Nephron (organoid): Measurements from ENCODE around the gene ARSG.
"Not testable (repeated sequence)": the region's sequence is repeated elsewhere in the genome, so short reads cannot be mapped to it uniquely, and the experiment has no call there.

Experiments used
- H3K27ac Mint-ChIP-seq, 3 experiments: 2 replicates each; pipeline ENCODE4 v1.8.0; 2020; ENCODE audit warnings: mixed read lengths in 3 of 3, mild to moderate bottlenecking in 2 of 3, moderate library complexity in 1 of 3
- H3K27me3 Mint-ChIP-seq: 2 replicates; pipeline ENCODE4 v1.8.0; 2021; ENCODE audit warnings: low read depth, mild to moderate bottlenecking, moderate library complexity, mixed read lengths
- H3K36me3 Mint-ChIP-seq: 2 replicates; pipeline ENCODE4 v1.8.0; 2020; ENCODE audit warnings: low read depth, mixed read lengths
- H3K4me1 Mint-ChIP-seq: 2 replicates; pipeline ENCODE4 v1.8.0; 2020; ENCODE audit warnings: mixed read lengths
- H3K4me3 Mint-ChIP-seq, 3 experiments: 2 replicates each; pipeline ENCODE4 v1.8.0; 2020; ENCODE audit warnings: mild to moderate bottlenecking in 3 of 3, mixed read lengths in 3 of 3, moderate library complexity in 2 of 3
- H3K9me3 Mint-ChIP-seq: 2 replicates; pipeline ENCODE4 v1.8.0; 2020; ENCODE audit warnings: mixed read lengths
- TF ChIP-seq, protein P1 (sequence below), 3 experiments: fragments of 200-600 bp; sonication (generic); IDR thresholded peaks; one replicate each; pipeline ENCODE4 v1.5.0; 2021; ENCODE audit warnings: antibody characterized with exemption in 3 of 3; ENCODE audit not compliant: unreplicated experiment in 3 of 3

The ARSG gene

DNA sequence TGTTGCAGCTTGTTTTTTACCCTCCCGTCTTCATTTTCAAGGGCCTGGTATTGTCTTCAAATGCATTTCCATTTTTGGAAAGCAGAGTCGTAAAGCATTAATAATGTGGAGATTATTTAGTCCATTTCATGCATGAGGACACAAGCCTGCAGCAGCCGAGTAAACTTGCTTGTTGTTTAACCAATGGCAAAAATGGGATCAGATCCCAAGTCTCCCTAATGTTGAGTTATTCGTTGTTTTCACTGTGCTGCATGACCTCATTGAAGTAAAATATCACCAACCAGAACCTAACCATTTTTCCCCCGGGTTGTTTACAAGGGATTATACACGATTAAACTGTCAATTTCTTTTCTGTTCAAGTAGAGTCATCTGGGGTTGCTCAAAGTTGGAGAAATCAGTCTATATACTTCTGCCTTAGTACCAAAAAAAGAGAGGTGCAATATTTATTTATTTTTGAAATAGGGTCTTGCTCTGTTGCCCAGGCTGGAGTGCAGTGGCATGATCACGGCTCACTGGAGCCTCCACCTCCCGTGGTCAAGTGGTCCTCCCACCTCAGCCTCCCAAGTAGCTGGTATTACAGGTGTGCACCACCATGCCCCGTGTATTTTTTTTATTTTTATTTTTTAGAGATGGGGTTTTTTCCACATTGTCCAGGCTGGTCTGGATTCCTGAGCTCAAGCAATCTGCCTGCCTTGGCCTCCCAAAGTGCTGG, 31.1 kb upstream of the ARSG start:
- no peaks in the 10 kb centered on the region for H3K9me3 Mint-ChIP-seq
- peak overlapping the region in 2 of 3 experiments; percentile 21 to 56 for H3K4me3 Mint-ChIP-seq
- no peaks in the 10 kb centered on the region for H3K27me3 Mint-ChIP-seq
- peak overlapping the region; percentile 59 to 84 (median 62) for H3K27ac Mint-ChIP-seq
- TF ChIP-seq, protein P1, sequence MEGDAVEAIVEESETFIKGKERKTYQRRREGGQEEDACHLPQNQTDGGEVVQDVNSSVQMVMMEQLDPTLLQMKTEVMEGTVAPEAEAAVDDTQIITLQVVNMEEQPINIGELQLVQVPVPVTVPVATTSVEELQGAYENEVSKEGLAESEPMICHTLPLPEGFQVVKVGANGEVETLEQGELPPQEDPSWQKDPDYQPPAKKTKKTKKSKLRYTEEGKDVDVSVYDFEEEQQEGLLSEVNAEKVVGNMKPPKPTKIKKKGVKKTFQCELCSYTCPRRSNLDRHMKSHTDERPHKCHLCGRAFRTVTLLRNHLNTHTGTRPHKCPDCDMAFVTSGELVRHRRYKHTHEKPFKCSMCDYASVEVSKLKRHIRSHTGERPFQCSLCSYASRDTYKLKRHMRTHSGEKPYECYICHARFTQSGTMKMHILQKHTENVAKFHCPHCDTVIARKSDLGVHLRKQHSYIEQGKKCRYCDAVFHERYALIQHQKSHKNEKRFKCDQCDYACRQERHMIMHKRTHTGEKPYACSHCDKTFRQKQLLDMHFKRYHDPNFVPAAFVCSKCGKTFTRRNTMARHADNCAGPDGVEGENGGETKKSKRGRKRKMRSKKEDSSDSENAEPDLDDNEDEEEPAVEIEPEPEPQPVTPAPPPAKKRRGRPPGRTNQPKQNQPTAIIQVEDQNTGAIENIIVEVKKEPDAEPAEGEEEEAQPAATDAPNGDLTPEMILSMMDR (IDR thresholded peaks at IDR 0.05; ENCODE audit: unreplicated experiment in 3 of 3), result no peak
- H3K36me3 Mint-ChIP-seq, result peaks cover 19% of the 10 kb centered on the region
- H3K4me1 Mint-ChIP-seq, result peaks cover 40% of the 10 kb centered on the region

DNA sequence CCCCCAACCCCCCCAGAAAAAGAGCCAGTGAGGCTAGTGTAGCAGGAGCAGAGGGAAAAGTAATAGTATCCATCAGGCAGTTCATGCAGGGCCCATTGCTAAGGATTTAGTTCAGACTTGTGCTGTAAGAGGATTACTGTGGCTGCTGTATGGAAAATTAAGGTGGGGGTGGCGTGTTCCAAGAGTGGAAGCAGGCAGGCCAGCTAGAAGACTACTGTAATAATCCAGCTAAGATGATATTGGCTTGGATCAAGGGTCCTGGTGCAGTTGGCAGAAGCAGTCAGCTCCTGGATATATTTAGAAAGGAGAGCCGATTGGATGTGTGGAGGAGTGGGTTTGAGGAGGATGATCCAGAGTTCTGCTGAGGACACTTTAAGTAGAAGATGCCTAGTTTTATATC, 28.8 kb upstream of the ARSG start:
- H3K9me3 Mint-ChIP-seq, H3K4me3 Mint-ChIP-seq, H3K36me3 Mint-ChIP-seq, H3K27me3 Mint-ChIP-seq: not testable (repeated sequence)
- H3K27ac Mint-ChIP-seq, result peak overlapping the region in 1 of 3 experiments; percentile 5
- peaks cover 38% of the 10 kb centered on the region for H3K4me1 Mint-ChIP-seq

DNA sequence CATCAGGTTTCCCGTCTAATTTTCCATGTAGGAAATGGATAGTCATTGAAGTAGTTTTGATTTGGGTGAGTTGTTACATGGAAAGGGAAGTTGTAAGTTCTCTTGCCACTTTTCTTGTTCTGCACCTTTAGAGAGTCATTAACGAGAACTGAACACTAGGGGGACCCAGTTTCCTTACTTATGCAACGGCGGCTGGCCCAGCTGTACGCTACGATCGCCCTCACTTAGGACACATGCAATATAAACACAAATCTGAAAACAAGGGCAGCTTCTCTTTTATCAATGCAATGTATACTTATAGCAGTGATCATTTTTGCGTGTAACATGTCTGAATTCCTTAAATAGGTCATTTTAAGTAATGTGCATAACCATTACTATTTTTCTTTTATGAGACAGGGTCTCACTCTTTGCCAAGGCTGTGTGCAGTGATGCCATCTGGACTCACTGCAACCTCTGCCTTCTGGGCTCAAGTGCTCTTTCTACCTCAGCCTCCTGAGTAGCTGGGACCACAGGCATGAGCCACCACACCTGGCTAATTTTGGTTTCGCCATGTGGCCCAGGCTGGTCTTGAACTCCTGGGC, 28.1 kb upstream of the ARSG start:
- not testable (repeated sequence) for H3K4me3 Mint-ChIP-seq, H3K36me3 Mint-ChIP-seq, H3K27me3 Mint-ChIP-seq

DNA sequence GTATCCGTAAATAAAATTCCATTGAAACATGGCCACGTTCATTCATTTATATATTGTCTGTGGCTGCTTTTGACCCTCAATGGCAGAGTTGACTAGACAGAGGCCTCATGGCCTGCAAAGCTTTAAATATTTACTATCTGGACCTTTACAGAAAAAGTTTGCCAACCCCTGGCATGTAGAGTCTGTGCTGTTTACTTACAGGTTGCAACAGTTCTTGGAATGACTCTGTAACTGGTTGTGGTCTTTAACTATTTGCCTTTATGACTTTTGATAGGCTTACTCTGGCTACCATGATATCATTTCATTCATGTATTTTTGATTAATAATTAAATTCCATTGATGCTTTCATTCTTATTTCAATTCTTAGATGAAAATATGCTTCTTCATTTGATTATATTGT, 25.5 kb upstream of the ARSG start:
- H3K4me3 Mint-ChIP-seq, H3K36me3 Mint-ChIP-seq, H3K9me3 Mint-ChIP-seq, H3K27me3 Mint-ChIP-seq, H3K27ac Mint-ChIP-seq: not testable (repeated sequence)
- H3K4me1 Mint-ChIP-seq, result peaks cover 12% of the 10 kb centered on the region

More for the DNA sequence above, 28.1 kb upstream of the ARSG start:
- H3K9me3 Mint-ChIP-seq, result not testable (repeated sequence)
- H3K4me1 Mint-ChIP-seq, result peaks cover 31% of the 10 kb centered on the region
- TF ChIP-seq, protein P1 (IDR thresholded peaks at IDR 0.05; ENCODE audit: unreplicated experiment in 3 of 3), result peak; percentile 60 to 66 (median 61)
- peak overlapping the region in 2 of 3 experiments; percentile 5 to 43 for H3K27ac Mint-ChIP-seq

DNA sequence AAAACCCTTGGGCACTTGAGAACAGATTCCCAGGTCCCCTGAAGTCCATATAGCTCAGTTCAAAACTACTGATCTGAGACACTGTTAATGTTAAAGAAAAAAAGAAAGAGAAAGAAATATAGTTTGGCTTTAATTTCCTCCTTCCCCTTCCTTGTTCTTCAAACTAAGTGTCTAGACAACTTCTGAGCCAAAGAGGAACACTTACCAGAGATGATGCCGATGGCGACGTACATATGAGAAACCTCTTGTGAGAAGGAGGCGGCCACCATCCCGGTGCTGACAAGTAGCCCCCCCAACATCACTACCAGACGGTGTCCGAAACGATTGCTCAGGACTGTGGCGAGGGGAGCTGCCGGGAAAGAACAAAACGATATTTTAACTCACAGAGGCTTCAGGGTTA, 17.6 kb upstream of the ARSG start:
- Mint-ChIP-seq H3K4me1 (no peaks in the 10 kb centered on the region), H3K27ac (no peak overlapping the region), H3K4me3 (no peak overlapping the region), H3K27me3 (no peaks in the 10 kb centered on the region), H3K9me3 (peaks cover 5% of the 10 kb centered on the region), H3K36me3 (no peaks in the 10 kb centered on the region)
- TF ChIP-seq, protein P1 (IDR thresholded peaks at IDR 0.05; ENCODE audit: unreplicated experiment in 3 of 3), result no peak

DNA sequence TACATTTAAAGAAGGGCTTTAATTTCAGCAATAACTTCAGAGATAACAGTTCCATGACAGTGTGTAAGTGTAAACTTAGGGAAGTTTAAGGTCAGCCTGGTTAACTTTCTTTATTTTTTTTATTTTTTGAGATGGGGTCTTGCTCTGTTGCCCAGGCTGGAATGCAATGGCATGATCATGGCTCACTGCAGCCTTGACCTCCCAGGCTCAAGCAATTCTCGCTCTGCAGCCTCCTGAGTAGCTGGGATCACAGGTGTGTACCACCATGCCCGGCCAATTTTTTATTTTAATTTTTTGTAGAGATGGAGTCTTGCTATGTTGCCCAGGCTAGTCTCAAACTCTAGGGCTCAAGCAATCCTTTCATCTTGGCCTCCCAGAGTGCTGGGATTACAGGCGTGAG, 15.0 kb upstream of the ARSG start:
- H3K36me3 Mint-ChIP-seq, H3K4me3 Mint-ChIP-seq, H3K27ac Mint-ChIP-seq, H3K4me1 Mint-ChIP-seq, H3K27me3 Mint-ChIP-seq: not testable (repeated sequence)
- peaks cover 16% of the 10 kb centered on the region for H3K9me3 Mint-ChIP-seq

DNA sequence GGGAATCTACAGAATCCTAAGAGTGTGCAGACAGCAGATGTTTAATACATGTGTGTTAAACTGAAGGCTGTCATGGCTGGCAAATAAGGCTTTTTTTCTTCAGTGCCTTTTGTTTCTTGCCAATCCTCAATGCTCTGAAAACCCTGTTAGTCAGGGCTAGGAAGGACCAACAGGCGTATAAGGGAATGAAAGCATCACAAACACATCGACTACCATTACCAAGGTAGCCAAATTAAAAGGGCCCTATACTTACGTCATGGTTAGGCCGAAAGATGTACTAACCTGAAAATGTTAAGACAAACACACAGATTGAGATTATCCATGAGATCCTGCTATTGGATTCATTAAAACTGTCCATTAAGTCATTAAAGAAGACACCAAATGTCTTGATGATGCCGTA, 13.5 kb upstream of the ARSG start:
- no peak overlapping the region for H3K4me3 Mint-ChIP-seq
- H3K27me3 Mint-ChIP-seq, result no peaks in the 10 kb centered on the region
- peaks cover 5% of the 10 kb centered on the region for H3K36me3 Mint-ChIP-seq
- no peak overlapping the region for H3K27ac Mint-ChIP-seq
- TF ChIP-seq, protein P1 (IDR thresholded peaks at IDR 0.05; ENCODE audit: unreplicated experiment in 3 of 3), result no peak
- no peaks in the 10 kb centered on the region for H3K4me1 Mint-ChIP-seq
- peaks cover 18% of the 10 kb centered on the region for H3K9me3 Mint-ChIP-seq

DNA sequence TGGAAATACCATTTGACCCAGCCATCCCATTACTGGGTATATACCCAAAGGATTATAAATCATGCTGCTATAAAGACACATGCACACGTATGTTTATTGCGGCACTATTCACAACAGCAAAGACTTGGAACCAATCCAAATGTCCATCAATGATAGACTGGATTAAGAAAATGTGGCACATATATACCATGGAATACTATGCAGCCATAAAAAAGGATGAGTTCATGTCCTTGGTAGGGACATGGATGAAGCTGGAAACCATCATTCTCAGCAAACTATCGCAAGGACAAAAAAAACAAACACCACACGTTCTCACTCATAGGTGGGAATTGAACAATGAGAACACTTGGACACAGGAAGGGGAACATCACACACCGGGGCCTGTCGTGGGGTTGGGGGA, 9.3 kb upstream of the ARSG start:
- Mint-ChIP-seq H3K9me3 (peaks cover 18% of the 10 kb centered on the region), H3K27me3 (peaks cover 12% of the 10 kb centered on the region)
- not testable (repeated sequence) for H3K4me1 Mint-ChIP-seq, H3K4me3 Mint-ChIP-seq, H3K36me3 Mint-ChIP-seq, H3K27ac Mint-ChIP-seq
